HepG2 (cell line): Measurements from ENCODE around the gene ALDH3B1. TPM values are rescaled to one million over a fixed set of nuclear protein-coding genes. Genes with fewer than 3 reads are reported as not detected.

Experiments
- ELK4 ChIP-seq: sonication (generic); formaldehyde crosslinking; IDR thresholded peaks from 2 replicates; pipeline ENCODE4 v1.9.0; 2021; ENCODE audit warnings: missing genetic modification reagents, borderline replicate concordance
- HIVEP1 ChIP-seq: sonication (generic); formaldehyde crosslinking; IDR thresholded peaks from 2 replicates; pipeline ENCODE4 v1.4.0; 2020; ENCODE audit warnings: mild to moderate bottlenecking, missing genetic modification reagents
- MBNL3 ChIP-seq: fragments of 250-450 bp; sonication (Bioruptor Pico); conservative IDR thresholded peaks from 2 replicates; pipeline ENCODE4 v1.8.0; 2022; ENCODE audit warnings: mild to moderate bottlenecking, inconsistent platforms
- PPARG ChIP-seq: conservative IDR thresholded peaks from 2 replicates; pipeline ENCODE4 v1.6.1; 2016; ENCODE audit warnings: missing biosample characterization, missing genetic modification reagents
- PRDM15 ChIP-seq: sonication (generic); formaldehyde crosslinking; IDR thresholded peaks from 2 replicates; pipeline ENCODE4 v1.4.0; 2020; ENCODE audit warnings: missing genetic modification reagents
- RBFOX2 ChIP-seq: fragments of 200-400 bp; formaldehyde crosslinking; IDR thresholded peaks from 2 replicates; pipeline ENCODE4 v1.6.1; 2017; ENCODE audit warnings: low read depth, mild to moderate bottlenecking, low read length
- RFX5 ChIP-seq: IDR thresholded peaks from 2 replicates; pipeline ENCODE4 v1.6.1; 2011; ENCODE audit warnings: low read depth, low read length, improper control_type of control experiment
- SNAPC4 ChIP-seq: sonication (generic); formaldehyde crosslinking; IDR thresholded peaks from 2 replicates; pipeline ENCODE4 v1.4.0; 2020; ENCODE audit warnings: mild to moderate bottlenecking, missing genetic modification reagents
- SNRNP70 ChIP-seq: fragments of 200-400 bp; formaldehyde crosslinking; IDR thresholded peaks from 2 replicates; pipeline ENCODE4 v1.6.1; 2017; ENCODE audit warnings: mild to moderate bottlenecking, low read depth, low read length, moderate library complexity
- SYNCRIP ChIP-seq: fragments of 200-400 bp; formaldehyde crosslinking; IDR thresholded peaks from 2 replicates; pipeline ENCODE4 v1.6.1; 2018; ENCODE audit warnings: mild to moderate bottlenecking, low read depth, low read length; ENCODE audit not compliant: insufficient read depth
- ZNF235 ChIP-seq: sonication (generic); formaldehyde crosslinking; IDR thresholded peaks from 2 replicates; pipeline ENCODE4 v1.8.1; 2023; ENCODE audit warnings: mild to moderate bottlenecking, missing genetic modification reagents, borderline replicate concordance
- ZNF414 ChIP-seq: sonication (generic); formaldehyde crosslinking; IDR thresholded peaks from 2 replicates; pipeline ENCODE4 v1.5.0; 2020; ENCODE audit warnings: missing genetic modification reagents
- ZNF775 ChIP-seq: sonication (generic); formaldehyde crosslinking; IDR thresholded peaks from 2 replicates; pipeline ENCODE4 v1.4.0; 2020; ENCODE audit warnings: missing genetic modification reagents, mild to moderate bottlenecking, moderate library complexity, borderline replicate concordance
- ZNF784 ChIP-seq: sonication (generic); formaldehyde crosslinking; IDR thresholded peaks from 2 replicates; pipeline ENCODE4 v1.5.1; 2020; ENCODE audit warnings: missing genetic modification reagents, mild to moderate bottlenecking, borderline replicate concordance
- polyA plus RNA-seq, 8 experiments: library from polyadenylated mRNA; depleted of rRNA in 3 of 8; stranded (reverse) in 7 of 8; unstranded in 1 of 8; fragments of >200 nt; fragmentation: Illumina TruSeq in 4 of 8; extraction: Trizol in 4 of 8; gene quantifications; 2 replicates each; pipeline versions ENCODE4 v1.2.1 to v1.2.3, GENCODE V29; 2011 to 2016; ENCODE audit warnings: low read depth in 4 of 8, missing spikeins in 1 of 8, mixed read lengths in 1 of 8; ENCODE audit not compliant: insufficient read depth in 1 of 8
- total RNA-seq, 5 experiments: library from RNA; depleted of rRNA; stranded (reverse); fragments of >200 nt; fragmentation: Illumina TruSeq; extraction: Trizol; gene quantifications; 2 replicates each; pipeline ENCODE4 v1.2.3, GENCODE V29; 2016; ENCODE audit warnings: low read depth in 1 of 5

The ALDH3B1 gene
- total and polyA plus RNA-seq, 2 of the 13 experiments (the other 11 are each of a cell fraction or from before 2014, with no cell fraction given) = 4.0 to 6.7 TPM

GRCh38 chr11:68016904-68017817 is 7.0 kb downstream of the ALDH3B1 start (continued):
- no peak for TF ChIP-seq ELK4 (CRISPR knock-in tag)
- no peak; the same call in 1 of the 2 replicates for TF ChIP-seq ZNF235 (CRISPR knock-in tag)
- peak; percentile 57 for TF ChIP-seq HIVEP1 (CRISPR knock-in tag)
- TF ChIP-seq SNAPC4 (CRISPR knock-in tag) = no peak
- TF ChIP-seq ZNF775 (CRISPR knock-in tag) = no peak
- TF ChIP-seq SYNCRIP = no peak
- TF ChIP-seq PPARG (CRISPR knock-in tag) = peak; percentile 39; the same call in 1 of the 2 replicates
- TF ChIP-seq RFX5 = no peak
- no peak for TF ChIP-seq PRDM15 (CRISPR knock-in tag)
- no peak for TF ChIP-seq SNRNP70
- TF ChIP-seq ZNF414 (CRISPR knock-in tag) = no peak; the same call in 1 of the 2 replicates
- peak; percentile 75 for TF ChIP-seq RBFOX2
- TF ChIP-seq MBNL3 (CRISPR knock-in tag) = no peak
- TF ChIP-seq ZNF784 (CRISPR knock-in tag) = peak; percentile 33; the same call in 1 of the 2 replicates
